Bronchial epithelial cell (primary cell): ENCODE measurements around the gene MLLT10. TPM values are rescaled to one million over a fixed set of nuclear protein-coding genes. Genes with fewer than 3 reads are reported as not detected.
"Not testable (repeated sequence)": the region's sequence is repeated elsewhere in the genome, so short reads cannot be mapped to it uniquely, and the experiment has no call there.

Source experiments
- DNase-seq: peaks from one replicate; pipeline ENCODE4 v3.0.0-alpha.2; 2010; ENCODE audit warnings: low read depth
- FAIRE-seq: peaks from 2 replicates; lab custom pipeline; 2011; peaks lifted over from hg19 to GRCh38; lab: Jason Lieb, UNC
- H3K27me3 ChIP-seq: 2 replicates; pipeline ENCODE4 v1.5.1; 2011; ENCODE audit warnings: low read length; ENCODE audit not compliant: control insufficient read depth, insufficient read depth
- H3K36me3 ChIP-seq: 2 replicates; pipeline ENCODE4 v1.5.1; 2011; ENCODE audit warnings: low read length; ENCODE audit not compliant: control insufficient read depth, insufficient read depth
- H3K4me3 ChIP-seq: 2 replicates; pipeline ENCODE4 v1.5.1; 2011; ENCODE audit warnings: mild to moderate bottlenecking, low read depth, low read length, control low read depth
- CTCF ChIP-seq: IDR thresholded peaks from 2 replicates; pipeline ENCODE4 v1.5.1; 2011; ENCODE audit warnings: mild to moderate bottlenecking, moderate library complexity, low read length, control low read depth, inconsistent platforms; ENCODE audit not compliant: insufficient read depth, severe bottlenecking
- total RNA-seq: library from RNA; depleted of rRNA; stranded (reverse); fragments of >200 nt; gene quantifications from 2 replicates; pipeline ENCODE4 v1.2.1, GENCODE V29; 2014

Gene MLLT10
- total RNA-seq, 1 donor from 2014 or later: 40.8 TPM

DNA sequence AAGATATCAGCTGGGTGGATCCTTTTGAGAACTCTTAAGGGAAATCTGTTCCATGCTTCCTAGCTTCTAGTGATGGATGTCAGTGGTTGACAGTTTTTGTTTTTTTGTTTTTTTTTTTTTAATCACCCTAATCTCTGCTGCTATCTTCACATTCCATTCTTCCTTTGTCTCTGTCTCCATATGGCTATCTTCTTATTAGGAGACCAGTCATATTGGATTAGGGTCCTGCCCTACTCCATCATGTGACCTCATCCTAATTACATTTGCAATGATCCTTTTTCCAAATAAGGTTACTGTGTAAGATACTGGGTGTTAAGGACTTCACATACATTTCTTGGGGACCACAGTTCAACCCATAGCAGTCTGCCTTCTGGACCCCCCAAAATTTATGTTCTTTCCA is 69.7 kb downstream of the MLLT10 start:
- H3K27me3 ChIP-seq: no peaks in the 10 kb centered on the region
- TF ChIP-seq CTCF: no peak

DNA sequence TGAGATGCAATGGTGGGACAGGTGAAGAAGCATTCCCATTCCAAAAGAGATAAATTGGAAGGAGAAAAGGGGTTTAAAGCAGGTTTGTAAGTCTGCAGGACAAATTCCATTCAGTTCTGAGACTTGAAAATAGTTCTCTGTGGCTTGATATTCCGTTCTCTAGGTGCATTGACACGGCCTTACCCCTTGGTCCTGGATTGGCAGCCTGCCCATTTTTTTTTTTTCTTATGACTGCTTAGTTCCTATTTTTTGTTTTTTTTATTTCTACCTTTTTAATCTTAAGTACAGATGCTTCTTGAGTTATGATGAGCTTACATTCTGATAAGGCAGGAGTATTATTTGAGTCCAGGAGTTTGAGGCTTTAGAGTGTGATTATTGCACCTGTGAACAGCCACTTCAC is 70.6 kb downstream of the MLLT10 start:
- H3K36me3 ChIP-seq: no peaks in the 10 kb centered on the region
- no peak overlapping the region for H3K4me3 ChIP-seq
- DNase-seq (no peak), FAIRE-seq (no peak)
- no peak for TF ChIP-seq CTCF
- H3K27me3 ChIP-seq: no peaks in the 10 kb centered on the region

More for the DNA sequence above, 69.7 kb downstream of the MLLT10 start:
- H3K36me3 ChIP-seq: no peaks in the 10 kb centered on the region
- no peak overlapping the region for H3K4me3 ChIP-seq
- FAIRE-seq (no peak), DNase-seq (no peak)

- no peak overlapping the region for H3K4me3 ChIP-seq
- no peaks in the 10 kb centered on the region for H3K27me3 ChIP-seq
- no peak for TF ChIP-seq CTCF
- no peak for DNase-seq
- no peak for FAIRE-seq
- H3K36me3 ChIP-seq: no peaks in the 10 kb centered on the region
Measured at GRCh38 chr10:21607907-21608306, 73.9 kb downstream of the MLLT10 start.

GRCh38 chr10:21614000-21614399 is 80.0 kb downstream of the MLLT10 start:
- no peaks in the 10 kb centered on the region for H3K27me3 ChIP-seq
- TF ChIP-seq CTCF: no peak
- no peak overlapping the region for H3K4me3 ChIP-seq
- no peaks in the 10 kb centered on the region for H3K36me3 ChIP-seq
- FAIRE-seq: no peak
- no peak for DNase-seq

- no peaks in the 10 kb centered on the region for H3K27me3 ChIP-seq
- DNase-seq (no peak), FAIRE-seq (no peak)
- TF ChIP-seq CTCF: no peak
- H3K36me3 ChIP-seq: no peaks in the 10 kb centered on the region
- no peak overlapping the region for H3K4me3 ChIP-seq
Measured at GRCh38 chr10:21617267-21617666, 83.2 kb downstream of the MLLT10 start.

DNA sequence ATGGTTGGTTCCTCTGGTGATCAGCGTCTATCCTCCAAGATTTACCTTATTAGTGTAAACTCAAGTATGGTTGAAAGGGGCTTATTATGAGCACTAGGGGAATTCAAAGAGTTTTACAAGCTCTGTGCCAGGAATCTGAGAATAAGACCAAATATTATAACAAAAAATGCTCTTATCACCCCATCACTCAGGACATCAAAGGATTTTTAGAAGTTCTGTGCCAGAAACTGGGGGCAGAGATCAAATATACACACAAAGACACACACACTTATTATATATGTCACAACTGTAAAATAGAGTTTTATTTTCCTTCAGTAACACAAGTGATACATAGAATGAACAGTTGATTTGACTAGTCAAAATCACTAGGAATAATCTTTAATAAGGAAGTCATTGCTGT is 89.3 kb downstream of the MLLT10 start:
- FAIRE-seq: no peak

DNA sequence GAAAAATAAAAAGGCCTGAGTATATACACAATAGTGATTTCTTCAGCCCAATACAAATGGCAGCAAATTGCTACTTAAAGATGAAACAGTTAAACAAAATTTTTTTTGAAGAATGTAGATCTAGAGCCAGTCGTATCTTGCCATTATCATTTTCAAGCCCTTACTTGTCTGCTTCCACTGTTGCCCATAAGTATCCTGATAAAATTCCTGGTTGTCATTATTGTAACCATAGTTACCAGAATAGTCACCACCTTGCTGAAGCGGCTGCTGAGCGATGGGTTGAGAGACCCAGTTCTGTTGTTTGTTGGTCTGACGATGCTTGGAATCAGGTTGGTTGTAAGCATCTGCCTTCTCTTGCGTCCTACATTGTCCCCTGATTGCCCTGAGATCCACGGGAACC is 90.4 kb downstream of the MLLT10 start:
- H3K27me3 ChIP-seq, H3K36me3 ChIP-seq, H3K4me3 ChIP-seq: not testable (repeated sequence)
- peak; percentile 70 for FAIRE-seq
- DNase-seq: peak; percentile 79

More for the DNA sequence above, 89.3 kb downstream of the MLLT10 start:
- TF ChIP-seq CTCF: no peak
- DNase-seq: no peak
- Histone ChIP-seq H3K27me3 (no peaks in the 10 kb centered on the region), H3K36me3 (peaks cover 1% of the 10 kb centered on the region), H3K4me3 (no peak overlapping the region)
